GM18502 (cell line): ENCODE data around the gene ZNF446.
A peak's percentile ranks its signal among the peaks of the same experiment; 100 is the strongest.
"Not testable (repeated sequence)": the region's sequence is repeated elsewhere in the genome, so short reads cannot be mapped to it uniquely, and the experiment has no call there.

Source experiments
- ATAC-seq: cut with Tn5 transposase; IDR thresholded peaks from one replicate; pipeline ENCODE4 v1.9.1; 2021; ENCODE audit warnings: mild to moderate bottlenecking; ENCODE audit not compliant: unreplicated experiment, poor library complexity

The ZNF446 gene

GRCh38 chr19:58475714-58476497 is at the start of gene ZNF446:
TSS of gene ZNF446 (plus strand) at chr19:58476352. CDS start at chr19:58477219, 867 bp downstream.
- ATAC-seq, result peak; percentile 78

- no peak for ATAC-seq
These were observed 47.5 kb upstream of the ZNF446 start for GRCh38 chr19:58428617-58429016.

- ATAC-seq, result no peak
These were observed 46.4 kb upstream of the ZNF446 start for GRCh38 chr19:58429745-58430144.

- no peak for ATAC-seq
These were observed 41.9 kb upstream of the ZNF446 start for GRCh38 chr19:58434217-58434616.

GRCh38 chr19:58439576-58440554 is 36.3 kb upstream of the ZNF446 start, which contains the start of gene ZNF132:
TSS of gene ZNF132 (minus strand) at chr19:58440153. CDS start at chr19:58439821, 332 bp downstream.
- ATAC-seq, result peak; percentile 95

- no peak for ATAC-seq
These were observed 35.6 kb upstream of the ZNF446 start for GRCh38 chr19:58440556-58440955.

GRCh38 chr19:58442986-58443385 is 33.2 kb upstream of the ZNF446 start:
- not testable (repeated sequence) for ATAC-seq

- ATAC-seq, result not testable (repeated sequence)
These were observed 27.3 kb upstream of the ZNF446 start for GRCh38 chr19:58448860-58449259.

- ATAC-seq, result not testable (repeated sequence)
These were observed 26.2 kb upstream of the ZNF446 start for GRCh38 chr19:58449980-58450379.

GRCh38 chr19:58450856-58451357 is 25.2 kb upstream of the ZNF446 start:
- no peak for ATAC-seq

GRCh38 chr19:58451358-58452101 is 24.6 kb upstream of the ZNF446 start, which contains the start of gene ZNF324B:
TSS of gene ZNF324B (plus strand) at chr19:58451622. CDS start at chr19:58453702, 2,080 bp downstream.
- peak; percentile 94 for ATAC-seq

GRCh38 chr19:58453743-58454142 is 22.4 kb upstream of the ZNF446 start:
- no peak for ATAC-seq

GRCh38 chr19:58455306-58455705 is 20.8 kb upstream of the ZNF446 start:
- ATAC-seq, result no peak

- ATAC-seq, result no peak
These were observed 20.0 kb upstream of the ZNF446 start for GRCh38 chr19:58456111-58456510.

GRCh38 chr19:58460039-58460438 is 16.1 kb upstream of the ZNF446 start:
- ATAC-seq, result no peak

GRCh38 chr19:58466089-58466759 is 9.9 kb upstream of the ZNF446 start:
- ATAC-seq, result peak; percentile 19

GRCh38 chr19:58466760-58467589 is 9.2 kb upstream of the ZNF446 start, which contains the start of gene ZNF324:
TSS of gene ZNF324 (plus strand) at chr19:58467080. CDS start at chr19:58469186, 2,106 bp downstream.
- ATAC-seq, result peak; percentile 95

- ATAC-seq, result no peak
These were observed 7.8 kb upstream of the ZNF446 start for GRCh38 chr19:58468216-58468839.
